Measurements from ENCODE around the gene SGCA.

DNA sequence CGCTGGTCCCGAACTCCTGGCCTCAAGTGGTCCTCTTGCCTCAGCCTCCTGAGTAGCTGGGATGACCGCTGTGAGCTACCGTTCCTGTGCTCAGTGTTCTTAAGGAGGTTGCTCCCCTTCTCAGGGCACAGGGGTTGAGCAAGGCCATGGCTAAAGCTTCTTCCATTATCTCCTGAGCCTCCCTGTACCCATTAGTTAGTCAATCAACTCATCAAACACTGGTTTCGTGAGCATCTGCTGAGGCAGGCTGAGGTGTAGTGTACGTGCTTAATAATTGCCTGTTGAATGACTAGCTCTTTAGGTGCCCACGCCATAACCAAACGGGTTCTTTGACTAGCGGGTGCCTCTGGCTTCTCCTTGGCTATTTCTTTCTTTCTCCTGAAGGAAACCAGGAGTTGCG lies 11.7 kb downstream of the SGCA start:
- TF ChIP-seq, protein P1, sequence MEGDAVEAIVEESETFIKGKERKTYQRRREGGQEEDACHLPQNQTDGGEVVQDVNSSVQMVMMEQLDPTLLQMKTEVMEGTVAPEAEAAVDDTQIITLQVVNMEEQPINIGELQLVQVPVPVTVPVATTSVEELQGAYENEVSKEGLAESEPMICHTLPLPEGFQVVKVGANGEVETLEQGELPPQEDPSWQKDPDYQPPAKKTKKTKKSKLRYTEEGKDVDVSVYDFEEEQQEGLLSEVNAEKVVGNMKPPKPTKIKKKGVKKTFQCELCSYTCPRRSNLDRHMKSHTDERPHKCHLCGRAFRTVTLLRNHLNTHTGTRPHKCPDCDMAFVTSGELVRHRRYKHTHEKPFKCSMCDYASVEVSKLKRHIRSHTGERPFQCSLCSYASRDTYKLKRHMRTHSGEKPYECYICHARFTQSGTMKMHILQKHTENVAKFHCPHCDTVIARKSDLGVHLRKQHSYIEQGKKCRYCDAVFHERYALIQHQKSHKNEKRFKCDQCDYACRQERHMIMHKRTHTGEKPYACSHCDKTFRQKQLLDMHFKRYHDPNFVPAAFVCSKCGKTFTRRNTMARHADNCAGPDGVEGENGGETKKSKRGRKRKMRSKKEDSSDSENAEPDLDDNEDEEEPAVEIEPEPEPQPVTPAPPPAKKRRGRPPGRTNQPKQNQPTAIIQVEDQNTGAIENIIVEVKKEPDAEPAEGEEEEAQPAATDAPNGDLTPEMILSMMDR (IDR thresholded peaks at IDR 0.05) = no peak
- TF ChIP-seq POLR2A (IDR thresholded peaks at IDR 0.05) = no peak
